GM12878 (cell line): ENCODE results near the gene SECTM1. TPM values are rescaled to one million over a fixed set of nuclear protein-coding genes. Genes with fewer than 3 reads are reported as not detected.

Experiments used
- ATAC-seq: fragments of 200-7000 bp; cut with Tn5 transposase; 3 replicates; pipeline ENCODE4 v1.9.1; 2020; ENCODE audit warnings: mild to moderate bottlenecking, moderate library complexity
- BruUV-seq: library from RNA; stranded (reverse); fragments of 400-500 nt; replicated peaks from 2 replicates; lab custom pipeline; 2021; lab: Mats Ljungman, UMichigan
- CTCF ChIA-PET: fragments of 300-600 bp; sonication (Branson Sonifier 250); formaldehyde crosslinking; extraction: SDS; loops from one replicate; lab custom pipeline; 2021; ENCODE audit warnings: inconsistent platforms; lab: Yijun Ruan, JAX
- POLR2A ChIA-PET: fragments of 350-600 bp; formaldehyde crosslinking; extraction: SDS; loops from one replicate; lab custom pipeline; 2021; ENCODE audit warnings: inconsistent platforms; lab: Charles Lee
- RAD21 ChIA-PET: fragments of 300-600 bp; sonication (Branson Sonifier 250); formaldehyde crosslinking; loops from one replicate; lab custom pipeline; 2023; ENCODE audit warnings: antibody characterized with exemption; ENCODE audit not compliant: unreplicated experiment; lab: Charles Lee
- SMC1A ChIA-PET: fragments of 300-600 bp; sonication (Branson Sonifier 250); formaldehyde crosslinking; loops from one replicate; lab custom pipeline; 2023; ENCODE audit not compliant: unreplicated experiment, uncharacterized antibody; lab: Charles Lee
- DNase-seq: peaks from one replicate; pipeline ENCODE4 v3.0.0-alpha.2; 2011; ENCODE audit warnings: low read depth, low spot score
- FAIRE-seq: peaks from 3 replicates; lab custom pipeline; 2011; peaks lifted over from hg19 to GRCh38; lab: Jason Lieb, UNC
- H2AFZ ChIP-seq: 2 replicates; pipeline ENCODE4 v1.6.0; 2011; ENCODE audit warnings: low read depth, low read length, control low read depth; ENCODE audit not compliant: control insufficient read depth
- H3K27ac ChIP-seq: 2 replicates; pipeline ENCODE4 v1.5.1; 2011; ENCODE audit warnings: control low read depth; ENCODE audit not compliant: control insufficient read depth, insufficient read depth
- H3K27me3 ChIP-seq, 2 experiments: replicated peaks in 1 of 2; 2 replicates each; pipeline versions ENCODE4 v1.6.0 to v1.6.1; 2011; ENCODE audit warnings: low read length in 1 of 2; ENCODE audit not compliant: control insufficient read depth in 2 of 2, insufficient read depth in 2 of 2
- H3K36me3 ChIP-seq, 2 experiments: 2 replicates each; pipeline ENCODE4 v1.5.1; 2011; ENCODE audit warnings: low read length in 1 of 2; ENCODE audit not compliant: control insufficient read depth in 2 of 2, insufficient read depth in 2 of 2
- H3K4me1 ChIP-seq: 2 replicates; pipeline ENCODE4 v1.6.1; 2011; ENCODE audit warnings: mild to moderate bottlenecking, low read length, moderate library complexity, mixed read lengths; ENCODE audit not compliant: control insufficient read depth, insufficient read depth
- H3K4me2 ChIP-seq: 2 replicates; pipeline ENCODE4 v1.6.0; 2011; ENCODE audit warnings: control low read depth; ENCODE audit not compliant: control insufficient read depth, insufficient read depth
- H3K4me3 ChIP-seq: fragments of 200-600 bp; sonication (generic); 2 replicates; pipeline ENCODE4 v1.5.1; 2016
- H3K79me2 ChIP-seq: 2 replicates; pipeline ENCODE4 v1.6.0; 2011; ENCODE audit warnings: low read length; ENCODE audit not compliant: control insufficient read depth, insufficient read depth
- H3K9ac ChIP-seq: 2 replicates; pipeline ENCODE4 v1.8.0; 2011; ENCODE audit warnings: low read length, control low read depth, mixed read lengths; ENCODE audit not compliant: control insufficient read depth, insufficient read depth
- H3K9me3 ChIP-seq: replicated peaks from 3 replicates; pipeline ENCODE4 v1.5.1; 2011; ENCODE audit warnings: mild to moderate bottlenecking, low read length; ENCODE audit not compliant: control insufficient read depth, insufficient read depth
- H4K20me1 ChIP-seq: 2 replicates; pipeline ENCODE4 v1.6.0; 2011; ENCODE audit not compliant: control insufficient read depth, insufficient read depth
- ATF3 ChIP-seq: IDR thresholded peaks from 2 replicates; pipeline ENCODE4 v1.6.1; 2011; ENCODE audit warnings: low read depth, mild to moderate bottlenecking, low read length, moderate library complexity, borderline replicate concordance; ENCODE audit errors: extremely low read depth
- DPF2 ChIP-seq: fragments of 450-650 bp; IDR thresholded peaks from 2 replicates; pipeline ENCODE4 v1.6.1; 2017; ENCODE audit warnings: mild to moderate bottlenecking
- POLR2A ChIP-seq: IDR thresholded peaks from 2 replicates; pipeline ENCODE4 v1.6.1; 2011; ENCODE audit warnings: low read depth, mild to moderate bottlenecking, low read length
- SIX5 ChIP-seq: IDR thresholded peaks from 2 replicates; pipeline ENCODE4 v1.6.1; 2011; ENCODE audit warnings: mild to moderate bottlenecking, low read depth, low read length, moderate library complexity; ENCODE audit not compliant: severe bottlenecking
- SUZ12 ChIP-seq: fragments of 200-600 bp; sonication (generic); IDR thresholded peaks from one replicate; pipeline ENCODE4 v1.6.1; 2018; ENCODE audit warnings: antibody characterized with exemption, mild to moderate bottlenecking; ENCODE audit not compliant: unreplicated experiment
- WGBS: methylation state at CpG from one replicate; pipeline ENCODE4 v1.1.6; 2016; ENCODE audit warnings: low lambda C conversion rate; ENCODE audit not compliant: insufficient replicate concordance, insufficient coverage; ENCODE audit errors: missing lambda C conversion rate; 5-methylcytosine and 5-hydroxymethylcytosine counted together
- in situ Hi-C: fragments of 300-500 bp; cut with MboI; formaldehyde crosslinking; loops from 9 replicates; pipeline ENCODE4 v1.14.3; 2018; ENCODE audit warnings: mixed read lengths
- intact Hi-C: fragments of 100-400 bp; cut with micrococcal nuclease; formaldehyde crosslinking; loops from one replicate; pipeline ENCODE4 v1.14.2; 2022; ENCODE audit not compliant: unreplicated experiment
- polyA plus RNA-seq, 11 experiments: library from polyadenylated mRNA; depleted of rRNA in 4 of 11; unstranded in 6 of 11; stranded (reverse) in 5 of 11; fragments of >200 nt; fragmentation: Nextera tagmentation in 4 of 11; fragmentation: Illumina TruSeq in 1 of 11; extraction: Ambion mirVana in 4 of 11; extraction: Trizol in 1 of 11; gene quantifications; 1 replicate in 1 of 11; 2 replicates in 10 of 11; pipeline versions ENCODE4 v1.2.1 to v1.2.3, GENCODE V29; 2011 to 2016; ENCODE audit warnings: inconsistent platforms in 2 of 11, missing spikeins in 2 of 11, low read depth in 1 of 11
- total RNA-seq, 4 experiments: library from RNA; depleted of rRNA in 3 of 4; stranded (reverse); fragments of >200 nt in 3 of 4; fragmentation: Illumina TruSeq in 1 of 4; extraction: Trizol in 1 of 4; gene quantifications; 2 replicates each; pipeline versions ENCODE4 v1.2.1 to v1.2.3, GENCODE V29; 2013 to 2021

SECTM1 gene
- total and polyA plus RNA-seq, 10 of the 15 experiments (the other 5 are each of a cell fraction or from before 2014, with no cell fraction given), result 0.10 to 0.13 (median 0.12) TPM; not detected in 7

- no peaks in the 10 kb centered on the region for H3K27me3 ChIP-seq
- in situ Hi-C loops (no loop called here), intact Hi-C loops (no loop called here)
- no peak overlapping the region for H2AFZ ChIP-seq
- H3K79me2 ChIP-seq, result peaks cover 1% of the 10 kb centered on the region
- ChIA-PET SMC1A (no interaction called here), POLR2A (interaction anchor here (0.6 kb wide), 1 partner anchor 14 kb away, joined by 3 read pairs; no protein-coding TSS in a partner anchor), CTCF (no interaction called here), RAD21 (no interaction called here)
- DNase-seq, result no peak
- no peaks in the 10 kb centered on the region for H4K20me1 ChIP-seq
- no peak overlapping the region for H3K9ac ChIP-seq
- no peak for ATAC-seq
- H3K27ac ChIP-seq, result no peak overlapping the region
- no peak for FAIRE-seq
- no peaks in the 10 kb centered on the region for H3K9me3 ChIP-seq
- no TSS peak for BruUV-seq
- no peaks in the 10 kb centered on the region; the same call in 1 of the 2 replicates for H3K4me1 ChIP-seq
- WGBS, result 60% methylated on average over 9 of the region's 9 CpGs
- no peaks in the 10 kb centered on the region for H3K36me3 ChIP-seq
- H3K4me3 ChIP-seq, result no peak overlapping the region
- no peak for TF ChIP-seq ATF3
- no peak for TF ChIP-seq POLR2A
- TF ChIP-seq SIX5, result no peak
- TF ChIP-seq DPF2, result no peak
- no peak overlapping the region for H3K4me2 ChIP-seq
These were observed 55.3 kb downstream of the SECTM1 start for GRCh38 chr17:82278308-82278707.

- in situ Hi-C loops (no loop called here), intact Hi-C loops (no loop called here)
- H3K27ac ChIP-seq, result no peak overlapping the region
- H3K36me3 ChIP-seq, result no peaks in the 10 kb centered on the region
- no TSS peak for BruUV-seq
- no peak overlapping the region for H3K4me3 ChIP-seq
- H3K4me2 ChIP-seq, result no peak overlapping the region
- SMC1A ChIA-PET, result no interaction called here
- no peak overlapping the region for H3K9ac ChIP-seq
- H3K9me3 ChIP-seq, result no peaks in the 10 kb centered on the region
- no peak for TF ChIP-seq SUZ12
- TF ChIP-seq, all 136 proteins: peak for 0
- RAD21 ChIA-PET, result no interaction called here
- Histone ChIP-seq H2AFZ (no peak overlapping the region), H3K4me1 (no peaks in the 10 kb centered on the region; the same call in 1 of the 2 replicates), H3K79me2 (peaks cover 6% of the 10 kb centered on the region), H4K20me1 (no peaks in the 10 kb centered on the region), H3K27me3 (no peaks in the 10 kb centered on the region)
- ATAC-seq (no peak), FAIRE-seq (no peak), DNase-seq (no peak)
- POLR2A ChIA-PET, result interaction anchor here (0.6 to 1.3 kb wide), 2 partner anchors 10 to 15 kb away, joined by 3 read pairs; no protein-coding TSS in a partner anchor
- WGBS, result 40% methylated on average over 11 of the region's 12 CpGs
- CTCF ChIA-PET, result interaction anchor here (0.5 kb wide), 1 partner anchor 13 kb away, joined by 3 read pairs; no protein-coding TSS in a partner anchor
These were observed 55.7 kb downstream of the SECTM1 start for GRCh38 chr17:82277851-82278250.
